SK-N-SH (cell line): ENCODE data around the gene LMOD3.

Experiments
- MXI1 ChIP-seq: IDR thresholded peaks from 2 replicates; pipeline ENCODE4 v1.6.1; 2012; ENCODE audit warnings: mild to moderate bottlenecking, low read depth, low read length, improper control_type of control experiment
- RCOR1 ChIP-seq: fragments of 150-350 bp; IDR thresholded peaks from 2 replicates; pipeline ENCODE4 v1.6.1; 2017; ENCODE audit warnings: antibody characterized with exemption, low read length
- TF ChIP-seq, protein P1 (sequence below): fragments of 200-600 bp; sonication (generic); IDR thresholded peaks from 2 replicates; pipeline ENCODE4 v1.6.1; 2017; ENCODE audit warnings: antibody characterized with exemption, mild to moderate bottlenecking, moderate library complexity

DNA sequence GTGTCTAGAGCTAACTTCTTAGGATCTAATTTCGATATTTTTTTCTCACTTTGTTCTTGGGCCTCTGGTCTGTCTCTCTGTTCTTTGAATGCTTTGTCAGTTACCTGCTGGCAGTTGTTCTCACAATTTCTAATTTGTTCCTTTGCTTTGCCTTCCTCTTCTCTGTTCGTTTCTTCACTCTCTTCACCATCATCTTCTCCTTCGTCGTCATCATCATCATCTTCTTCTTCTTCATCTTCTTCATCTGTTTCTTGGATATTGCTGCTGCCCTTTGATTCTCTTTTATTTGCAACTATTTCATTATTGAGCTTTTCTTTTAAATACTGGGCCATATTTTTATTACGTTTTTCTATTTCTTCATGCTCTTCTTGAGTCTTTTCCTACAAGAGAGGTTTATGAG, 2.7 kb downstream of the LMOD3 start:
- TF ChIP-seq, protein P1, sequence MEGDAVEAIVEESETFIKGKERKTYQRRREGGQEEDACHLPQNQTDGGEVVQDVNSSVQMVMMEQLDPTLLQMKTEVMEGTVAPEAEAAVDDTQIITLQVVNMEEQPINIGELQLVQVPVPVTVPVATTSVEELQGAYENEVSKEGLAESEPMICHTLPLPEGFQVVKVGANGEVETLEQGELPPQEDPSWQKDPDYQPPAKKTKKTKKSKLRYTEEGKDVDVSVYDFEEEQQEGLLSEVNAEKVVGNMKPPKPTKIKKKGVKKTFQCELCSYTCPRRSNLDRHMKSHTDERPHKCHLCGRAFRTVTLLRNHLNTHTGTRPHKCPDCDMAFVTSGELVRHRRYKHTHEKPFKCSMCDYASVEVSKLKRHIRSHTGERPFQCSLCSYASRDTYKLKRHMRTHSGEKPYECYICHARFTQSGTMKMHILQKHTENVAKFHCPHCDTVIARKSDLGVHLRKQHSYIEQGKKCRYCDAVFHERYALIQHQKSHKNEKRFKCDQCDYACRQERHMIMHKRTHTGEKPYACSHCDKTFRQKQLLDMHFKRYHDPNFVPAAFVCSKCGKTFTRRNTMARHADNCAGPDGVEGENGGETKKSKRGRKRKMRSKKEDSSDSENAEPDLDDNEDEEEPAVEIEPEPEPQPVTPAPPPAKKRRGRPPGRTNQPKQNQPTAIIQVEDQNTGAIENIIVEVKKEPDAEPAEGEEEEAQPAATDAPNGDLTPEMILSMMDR, result no peak
- TF ChIP-seq RCOR1 (no peak), MXI1 (no peak)
